GM23338 (cell line): ENCODE data around the gene HSF2BP. TPM values are rescaled to one million over a fixed set of nuclear protein-coding genes. Genes with fewer than 3 reads are reported as not detected.
A peak's percentile ranks its signal among the peaks of the same experiment; 100 is the strongest.

ENCODE experiments used
- ATAC-seq: fragments of 200-7000 bp; cut with Tn5 transposase; 3 replicates; pipeline ENCODE4 v1.9.1; 2020
- DNase-seq: peaks from one replicate; pipeline ENCODE4 v3.0.0-alpha.2; 2015; ENCODE audit warnings: low spot score
- H2AFZ ChIP-seq: fragments of 200-600 bp; sonication (generic); 2 replicates; pipeline ENCODE4 v1.8.0; 2016; ENCODE audit warnings: antibody characterized with exemption, mild to moderate bottlenecking, moderate library complexity
- H3F3A ChIP-seq: fragments of 200-600 bp; sonication (generic); replicated peaks from 2 replicates; pipeline ENCODE4 v1.8.0; 2017; ENCODE audit warnings: antibody characterized with exemption, mixed run types, low read depth
- H3K27ac ChIP-seq: fragments of 200-600 bp; sonication (generic); 2 replicates; pipeline ENCODE4 v1.6.1; 2016; ENCODE audit warnings: low read depth
- H3K27me3 ChIP-seq: fragments of 200-600 bp; sonication (generic); 2 replicates; pipeline ENCODE4 v1.8.0; 2016; ENCODE audit warnings: mild to moderate bottlenecking, mixed run types, moderate library complexity; ENCODE audit not compliant: insufficient read depth
- H3K36me3 ChIP-seq: fragments of 200-600 bp; sonication (generic); 2 replicates; pipeline ENCODE4 v1.8.0; 2016; ENCODE audit warnings: mild to moderate bottlenecking; ENCODE audit not compliant: insufficient read depth
- H3K4me1 ChIP-seq: fragments of 200-600 bp; sonication (generic); 2 replicates; pipeline ENCODE4 v1.8.0; 2016; ENCODE audit warnings: mild to moderate bottlenecking, moderate library complexity; ENCODE audit not compliant: insufficient read depth
- H3K4me2 ChIP-seq: fragments of 200-600 bp; sonication (generic); 2 replicates; pipeline ENCODE4 v1.7.1; 2017; ENCODE audit warnings: mixed run types
- H3K4me3 ChIP-seq: fragments of 200-600 bp; sonication (generic); 2 replicates; pipeline ENCODE4 v1.6.1; 2016; ENCODE audit warnings: mixed run types
- H3K79me2 ChIP-seq: fragments of 200-600 bp; sonication (generic); replicated peaks from 2 replicates; pipeline ENCODE4 v1.8.0; 2017; ENCODE audit warnings: mild to moderate bottlenecking; ENCODE audit not compliant: insufficient read depth
- H3K9me2 ChIP-seq: fragments of 200-600 bp; sonication (generic); 2 replicates; pipeline ENCODE4 v1.8.0; 2017; ENCODE audit not compliant: insufficient read depth
- H4K20me1 ChIP-seq: fragments of 200-600 bp; sonication (generic); replicated peaks from 2 replicates; pipeline ENCODE4 v1.8.0; 2017; ENCODE audit warnings: mild to moderate bottlenecking; ENCODE audit not compliant: insufficient read depth
- H3K27ac Mint-ChIP-seq: 2 replicates; pipeline ENCODE4 v1.8.0; 2020; ENCODE audit warnings: inconsistent platforms, mild to moderate bottlenecking, moderate library complexity, mixed read lengths
- H3K27me3 Mint-ChIP-seq: 3 replicates; pipeline ENCODE4 v1.8.0; 2022; ENCODE audit warnings: low read depth, mild to moderate bottlenecking, moderate library complexity, mixed read lengths, inconsistent platforms; ENCODE audit not compliant: insufficient read depth, poor library complexity
- H3K36me3 Mint-ChIP-seq: 3 replicates; pipeline ENCODE4 v1.8.0; 2021; ENCODE audit warnings: low read depth, mild to moderate bottlenecking, inconsistent platforms, moderate library complexity, mixed read lengths
- H3K4me1 Mint-ChIP-seq: 3 replicates; pipeline ENCODE4 v1.8.0; 2020; ENCODE audit warnings: mild to moderate bottlenecking, inconsistent platforms, mixed read lengths
- H3K4me3 Mint-ChIP-seq: 3 replicates; pipeline ENCODE4 v1.8.0; 2021; ENCODE audit warnings: moderate library complexity, mild to moderate bottlenecking, inconsistent platforms, mixed read lengths
- H3K9me3 Mint-ChIP-seq: 3 replicates; pipeline ENCODE4 v1.8.0; 2020; ENCODE audit warnings: moderate library complexity, mild to moderate bottlenecking, inconsistent platforms, mixed read lengths
- CREB1 ChIP-seq: fragments of 250-450 bp; sonication (Bioruptor Pico); IDR thresholded peaks from 2 replicates; pipeline ENCODE4 v1.5.0; 2020; ENCODE audit warnings: low read depth, mild to moderate bottlenecking, moderate library complexity
- CTCF ChIP-seq, 2 experiments: fragments of 200-600 bp in 1 of 2; sonication (generic) in 1 of 2; conservative IDR thresholded peaks; 2 replicates each; pipeline versions ENCODE4 v1.5.1 to v1.6.1; 2016 to 2017; ENCODE audit warnings: antibody characterized with exemption in 2 of 2, low read depth in 2 of 2, mild to moderate bottlenecking in 2 of 2, moderate library complexity in 1 of 2
- EZH2 ChIP-seq: fragments of 200-600 bp; sonication (generic); IDR thresholded peaks from one replicate; pipeline ENCODE4 v1.8.0; 2017; ENCODE audit warnings: antibody characterized with exemption, mild to moderate bottlenecking, low read depth; ENCODE audit not compliant: unreplicated experiment
- EZH2phosphoT487 ChIP-seq: fragments of 200-600 bp; sonication (generic); IDR thresholded peaks from one replicate; pipeline ENCODE4 v1.8.1; 2018; ENCODE audit warnings: antibody characterized with exemption; ENCODE audit not compliant: unreplicated experiment
- JUNB ChIP-seq: IDR thresholded peaks from one replicate; pipeline ENCODE4 v1.6.1; 2016; ENCODE audit warnings: antibody characterized with exemption; ENCODE audit not compliant: unreplicated experiment
- NANOG ChIP-seq: IDR thresholded peaks from 2 replicates; pipeline ENCODE4 v1.6.1; 2016; ENCODE audit warnings: antibody characterized with exemption, borderline replicate concordance
- POLR2AphosphoS5 ChIP-seq: IDR thresholded peaks from 2 replicates; pipeline ENCODE4 v1.6.1; 2016; ENCODE audit warnings: antibody characterized with exemption, low read depth
- STAT1 ChIP-seq: IDR thresholded peaks from one replicate; pipeline ENCODE4 v1.6.1; 2016; ENCODE audit warnings: antibody characterized with exemption; ENCODE audit not compliant: unreplicated experiment
- ZNF114 ChIP-seq: fragments of 250-450 bp; sonication (Bioruptor Pico); IDR thresholded peaks from 2 replicates; pipeline ENCODE4 v1.5.0; 2020; ENCODE audit warnings: mild to moderate bottlenecking, moderate library complexity
- ZNF331 ChIP-seq: fragments of 250-450 bp; sonication (Bioruptor Pico); IDR thresholded peaks from 2 replicates; pipeline ENCODE4 v1.5.0; 2020; ENCODE audit warnings: low read depth, mild to moderate bottlenecking, moderate library complexity
- ZNF462 ChIP-seq: fragments of 250-450 bp; sonication (Bioruptor Pico); IDR thresholded peaks from 2 replicates; pipeline ENCODE4 v1.5.0; 2020; ENCODE audit warnings: mild to moderate bottlenecking, moderate library complexity
- polyA plus RNA-seq: library from polyadenylated mRNA; unstranded; fragments of >200 nt; fragmentation: Nextera tagmentation; extraction: Ambion mirVana; gene quantifications from 2 replicates; pipeline ENCODE4 v1.2.1, GENCODE V29; 2016
- total RNA-seq: library from RNA; depleted of rRNA; stranded (reverse); fragments of >200 nt; shearing (Covaris generic); gene quantifications from 2 replicates; pipeline ENCODE4 v1.2.3, GENCODE V29; 2014
- TF ChIP-seq, protein P1 (sequence below): IDR thresholded peaks from 2 replicates; pipeline ENCODE4 v1.6.1; 2016; ENCODE audit warnings: antibody characterized with exemption
- TF ChIP-seq, protein P2 (sequence below): IDR thresholded peaks from one replicate; pipeline ENCODE4 v1.6.1; 2018; ENCODE audit warnings: antibody characterized with exemption; ENCODE audit not compliant: unreplicated experiment

Gene HSF2BP
- total and polyA plus RNA-seq, 2 experiments from 2014 or later: 0.78 to 2.0 TPM

- no peak for TF ChIP-seq EZH2
- TF ChIP-seq STAT1: no peak
- no peak for TF ChIP-seq NANOG
Observed at GRCh38 chr21:43585924-43586413, 73.3 kb downstream of the HSF2BP start (continued).

DNA sequence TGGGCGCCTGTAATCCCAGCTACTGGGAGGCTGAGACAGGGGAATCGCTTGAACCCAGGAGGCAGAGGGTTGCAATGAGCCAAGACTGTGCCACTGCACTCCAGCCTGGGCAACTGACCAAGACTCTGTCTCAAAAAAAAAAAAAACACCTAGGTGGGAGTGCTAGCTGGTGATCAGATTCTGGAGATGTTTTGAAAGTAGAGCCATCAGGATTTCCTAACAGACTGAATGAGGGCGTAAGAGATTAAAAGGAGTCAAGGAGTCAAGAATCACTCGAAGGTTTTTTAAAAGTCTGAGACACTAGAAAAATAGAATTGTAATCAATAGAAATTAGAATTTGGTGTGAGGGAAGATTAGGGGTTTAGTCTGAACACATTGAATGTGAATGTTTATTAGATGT, 73.8 kb downstream of the HSF2BP start:
- Histone ChIP-seq H2AFZ (no peak overlapping the region), H3K27me3 (no peaks in the 10 kb centered on the region), H3K79me2 (no peaks in the 10 kb centered on the region), H3K9me2 (0 out of 2 replicates have a peak, but pooled peaks cover 4% of the 10 kb centered on the region), H3K4me1 (no peaks in the 10 kb centered on the region), H3K27ac (no peak overlapping the region), H3K4me2 (no peak overlapping the region), H4K20me1 (no peaks in the 10 kb centered on the region), H3F3A (no peaks in the 10 kb centered on the region), H3K36me3 (no peaks in the 10 kb centered on the region), H3K4me3 (no peak overlapping the region)
- no peaks in the 10 kb centered on the region; the same call in 2 of the 3 replicates for H3K36me3 Mint-ChIP-seq
- no peak for DNase-seq
- TF ChIP-seq POLR2AphosphoS5: no peak
- TF ChIP-seq STAT1: no peak
- no peak for TF ChIP-seq EZH2phosphoT487
- TF ChIP-seq EZH2: no peak
- TF ChIP-seq, protein P1, sequence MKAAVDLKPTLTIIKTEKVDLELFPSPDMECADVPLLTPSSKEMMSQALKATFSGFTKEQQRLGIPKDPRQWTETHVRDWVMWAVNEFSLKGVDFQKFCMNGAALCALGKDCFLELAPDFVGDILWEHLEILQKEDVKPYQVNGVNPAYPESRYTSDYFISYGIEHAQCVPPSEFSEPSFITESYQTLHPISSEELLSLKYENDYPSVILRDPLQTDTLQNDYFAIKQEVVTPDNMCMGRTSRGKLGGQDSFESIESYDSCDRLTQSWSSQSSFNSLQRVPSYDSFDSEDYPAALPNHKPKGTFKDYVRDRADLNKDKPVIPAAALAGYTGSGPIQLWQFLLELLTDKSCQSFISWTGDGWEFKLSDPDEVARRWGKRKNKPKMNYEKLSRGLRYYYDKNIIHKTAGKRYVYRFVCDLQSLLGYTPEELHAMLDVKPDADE: no peak
- no peak for TF ChIP-seq ZNF114 (CRISPR knock-in tag)
- TF ChIP-seq NANOG: no peak
- TF ChIP-seq, protein P2, sequence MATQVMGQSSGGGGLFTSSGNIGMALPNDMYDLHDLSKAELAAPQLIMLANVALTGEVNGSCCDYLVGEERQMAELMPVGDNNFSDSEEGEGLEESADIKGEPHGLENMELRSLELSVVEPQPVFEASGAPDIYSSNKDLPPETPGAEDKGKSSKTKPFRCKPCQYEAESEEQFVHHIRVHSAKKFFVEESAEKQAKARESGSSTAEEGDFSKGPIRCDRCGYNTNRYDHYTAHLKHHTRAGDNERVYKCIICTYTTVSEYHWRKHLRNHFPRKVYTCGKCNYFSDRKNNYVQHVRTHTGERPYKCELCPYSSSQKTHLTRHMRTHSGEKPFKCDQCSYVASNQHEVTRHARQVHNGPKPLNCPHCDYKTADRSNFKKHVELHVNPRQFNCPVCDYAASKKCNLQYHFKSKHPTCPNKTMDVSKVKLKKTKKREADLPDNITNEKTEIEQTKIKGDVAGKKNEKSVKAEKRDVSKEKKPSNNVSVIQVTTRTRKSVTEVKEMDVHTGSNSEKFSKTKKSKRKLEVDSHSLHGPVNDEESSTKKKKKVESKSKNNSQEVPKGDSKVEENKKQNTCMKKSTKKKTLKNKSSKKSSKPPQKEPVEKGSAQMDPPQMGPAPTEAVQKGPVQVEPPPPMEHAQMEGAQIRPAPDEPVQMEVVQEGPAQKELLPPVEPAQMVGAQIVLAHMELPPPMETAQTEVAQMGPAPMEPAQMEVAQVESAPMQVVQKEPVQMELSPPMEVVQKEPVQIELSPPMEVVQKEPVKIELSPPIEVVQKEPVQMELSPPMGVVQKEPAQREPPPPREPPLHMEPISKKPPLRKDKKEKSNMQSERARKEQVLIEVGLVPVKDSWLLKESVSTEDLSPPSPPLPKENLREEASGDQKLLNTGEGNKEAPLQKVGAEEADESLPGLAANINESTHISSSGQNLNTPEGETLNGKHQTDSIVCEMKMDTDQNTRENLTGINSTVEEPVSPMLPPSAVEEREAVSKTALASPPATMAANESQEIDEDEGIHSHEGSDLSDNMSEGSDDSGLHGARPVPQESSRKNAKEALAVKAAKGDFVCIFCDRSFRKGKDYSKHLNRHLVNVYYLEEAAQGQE: no peak
- TF ChIP-seq JUNB: no peak
- TF ChIP-seq ZNF331: no peak
- no peak for TF ChIP-seq CTCF (conservative IDR thresholded peaks at IDR 0.05; ENCODE audit: low read depth in 2 of 2)
- no peak for TF ChIP-seq ZNF462 (CRISPR knock-in tag)
- TF ChIP-seq CREB1: no peak
- H3K27me3 Mint-ChIP-seq: peaks cover 5% of the 10 kb centered on the region
- no peaks in the 10 kb centered on the region for H3K9me3 Mint-ChIP-seq
- H3K27ac Mint-ChIP-seq: peak overlapping the region; percentile 14; the same call in 1 of the 2 replicates
- no peak overlapping the region for H3K4me3 Mint-ChIP-seq
- peaks cover 9% of the 10 kb centered on the region for H3K4me1 Mint-ChIP-seq
- no peak for ATAC-seq
